Measurements from ENCODE around the gene STXBP5. TPM values are rescaled to one million over a fixed set of nuclear protein-coding genes. Genes with fewer than 3 reads are reported as not detected.

Gene STXBP5
- polyA plus RNA-seq, 1 experiment = 21.0 TPM

DNA sequence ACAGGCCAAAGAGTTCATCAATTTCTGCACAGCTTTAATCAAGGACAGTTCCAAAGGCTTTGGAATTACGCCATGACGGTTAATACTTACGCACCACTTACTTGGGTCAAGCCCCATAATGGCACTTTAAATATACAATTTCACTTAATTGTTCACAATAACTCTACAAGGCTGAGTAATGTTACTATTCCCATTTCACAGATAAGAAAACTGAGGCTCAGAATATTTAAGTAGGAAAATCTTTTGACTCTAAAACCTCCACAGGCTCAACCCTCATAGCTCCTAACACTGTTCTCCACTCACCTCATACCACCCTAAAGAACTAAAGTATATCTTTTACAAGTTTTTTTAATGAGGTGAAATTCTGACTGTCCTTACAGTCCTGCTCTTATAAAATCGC is 212.4 kb downstream of the STXBP5 start:
- H3K36me3 ChIP-seq (ENCODE audit: control insufficient read depth, insufficient read depth, low read length) = no peaks in the 10 kb centered on the region
- TF ChIP-seq, protein P1, sequence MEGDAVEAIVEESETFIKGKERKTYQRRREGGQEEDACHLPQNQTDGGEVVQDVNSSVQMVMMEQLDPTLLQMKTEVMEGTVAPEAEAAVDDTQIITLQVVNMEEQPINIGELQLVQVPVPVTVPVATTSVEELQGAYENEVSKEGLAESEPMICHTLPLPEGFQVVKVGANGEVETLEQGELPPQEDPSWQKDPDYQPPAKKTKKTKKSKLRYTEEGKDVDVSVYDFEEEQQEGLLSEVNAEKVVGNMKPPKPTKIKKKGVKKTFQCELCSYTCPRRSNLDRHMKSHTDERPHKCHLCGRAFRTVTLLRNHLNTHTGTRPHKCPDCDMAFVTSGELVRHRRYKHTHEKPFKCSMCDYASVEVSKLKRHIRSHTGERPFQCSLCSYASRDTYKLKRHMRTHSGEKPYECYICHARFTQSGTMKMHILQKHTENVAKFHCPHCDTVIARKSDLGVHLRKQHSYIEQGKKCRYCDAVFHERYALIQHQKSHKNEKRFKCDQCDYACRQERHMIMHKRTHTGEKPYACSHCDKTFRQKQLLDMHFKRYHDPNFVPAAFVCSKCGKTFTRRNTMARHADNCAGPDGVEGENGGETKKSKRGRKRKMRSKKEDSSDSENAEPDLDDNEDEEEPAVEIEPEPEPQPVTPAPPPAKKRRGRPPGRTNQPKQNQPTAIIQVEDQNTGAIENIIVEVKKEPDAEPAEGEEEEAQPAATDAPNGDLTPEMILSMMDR (IDR thresholded peaks at IDR 0.05; ENCODE audit: insufficient read depth, low read depth, low read length) = no peak
- DNase-seq (ENCODE audit: low read depth) = no peak
- no peaks in the 10 kb centered on the region for H3K27me3 ChIP-seq (ENCODE audit: control insufficient read depth, insufficient read depth, low read length)
- ChIA-PET POLR2A (no interaction called here), CTCF (interaction anchor here (0.6 kb wide), 1 partner anchor 31 kb away, joined by 3 read pairs; no protein-coding TSS in a partner anchor)
- no peak overlapping the region for H3K4me3 ChIP-seq (ENCODE audit: low read depth, low read length)

DNA sequence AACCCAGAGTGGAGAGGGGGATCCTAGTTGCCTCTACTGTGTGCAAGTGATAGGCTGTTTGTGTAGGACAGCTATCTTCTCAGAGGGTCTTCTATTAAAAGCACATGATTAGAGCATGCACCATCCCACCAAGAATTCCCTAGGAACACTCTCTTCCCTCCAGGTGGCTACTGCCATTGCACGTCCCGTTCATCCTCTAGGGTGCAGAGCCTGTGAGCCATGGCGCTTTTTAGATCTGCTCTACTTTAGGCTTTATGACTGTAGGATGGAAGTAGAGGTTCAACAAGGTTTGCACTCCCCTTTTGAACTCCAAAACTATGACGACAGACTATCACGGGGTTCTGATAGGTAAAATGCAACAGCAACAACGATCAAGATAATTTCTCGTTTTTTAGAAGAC is 213.7 kb downstream of the STXBP5 start:
- no peaks in the 10 kb centered on the region for H3K27me3 ChIP-seq (ENCODE audit: control insufficient read depth, insufficient read depth, low read length)
- ChIA-PET CTCF (interaction anchor here (0.6 to 1.3 kb wide), 3 partner anchors 12 to 35 kb away, joined by 3 to 5 read pairs (median 4); no protein-coding TSS in a partner anchor), POLR2A (no interaction called here)
- DNase-seq (ENCODE audit: low read depth) = no peak
- H3K4me3 ChIP-seq (ENCODE audit: low read depth, low read length) = no peak overlapping the region
- no peaks in the 10 kb centered on the region for H3K36me3 ChIP-seq (ENCODE audit: control insufficient read depth, insufficient read depth, low read length)
- TF ChIP-seq, protein P1 (IDR thresholded peaks at IDR 0.05; ENCODE audit: insufficient read depth, low read depth, low read length) = no peak

DNA sequence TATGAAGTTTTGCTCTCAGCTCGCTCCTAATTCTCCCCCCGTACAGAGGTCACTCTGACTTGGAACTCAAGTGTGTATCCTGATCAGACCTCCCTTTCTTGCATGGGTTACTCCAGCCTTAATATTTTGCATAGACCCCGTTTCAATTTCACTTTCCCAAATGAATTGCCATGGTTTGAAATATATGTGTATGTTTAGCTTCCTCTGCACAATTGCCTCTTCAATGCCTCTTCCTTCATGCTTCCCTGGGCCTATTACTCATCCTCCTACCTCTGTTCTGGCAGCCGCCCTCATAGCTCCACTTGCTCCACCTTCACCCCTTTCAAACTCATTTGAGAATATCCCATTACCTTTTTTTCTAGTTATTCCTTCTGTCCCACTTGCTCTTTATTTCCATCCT is 214.3 kb downstream of the STXBP5 start:
- TF ChIP-seq, protein P1 (IDR thresholded peaks at IDR 0.05; ENCODE audit: insufficient read depth, low read depth, low read length) = no peak
- DNase-seq (ENCODE audit: low read depth) = no peak
- H3K36me3 ChIP-seq (ENCODE audit: control insufficient read depth, insufficient read depth, low read length) = no peaks in the 10 kb centered on the region
- POLR2A ChIA-PET = no interaction called here
- H3K27me3 ChIP-seq (ENCODE audit: control insufficient read depth, insufficient read depth, low read length) = no peaks in the 10 kb centered on the region
- CTCF ChIA-PET = interaction anchor here (1.1 to 1.3 kb wide), 2 partner anchors 12 to 34 kb away, joined by 3 to 4 read pairs; no protein-coding TSS in a partner anchor
- H3K4me3 ChIP-seq (ENCODE audit: low read depth, low read length) = no peak overlapping the region

DNA sequence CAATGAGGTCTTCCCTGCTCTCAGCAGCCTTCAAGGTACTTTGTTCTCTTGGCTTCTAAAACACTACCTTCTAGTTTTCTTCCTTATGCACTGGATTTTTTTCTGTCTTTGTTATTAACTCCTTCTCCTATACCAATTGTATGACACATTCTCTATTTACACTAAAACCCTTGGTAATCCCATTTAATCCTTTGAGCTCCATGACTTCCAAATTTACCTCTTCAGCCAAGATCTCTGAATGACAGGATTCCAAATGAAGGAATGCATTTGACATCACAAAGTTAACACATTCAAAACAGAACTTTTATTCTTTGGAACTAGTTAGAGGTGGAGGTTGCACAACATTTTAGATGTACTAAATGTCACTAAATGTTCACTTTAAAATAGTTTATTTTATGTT is 217.7 kb downstream of the STXBP5 start:
- ChIA-PET CTCF (no interaction called here), POLR2A (no interaction called here)
- no peak overlapping the region for H3K4me3 ChIP-seq (ENCODE audit: low read depth, low read length)
- no peaks in the 10 kb centered on the region for H3K36me3 ChIP-seq (ENCODE audit: control insufficient read depth, insufficient read depth, low read length)
- DNase-seq (ENCODE audit: low read depth) = no peak
- H3K27me3 ChIP-seq (ENCODE audit: control insufficient read depth, insufficient read depth, low read length) = no peaks in the 10 kb centered on the region
- TF ChIP-seq, protein P1 (IDR thresholded peaks at IDR 0.05; ENCODE audit: insufficient read depth, low read depth, low read length) = no peak

DNA sequence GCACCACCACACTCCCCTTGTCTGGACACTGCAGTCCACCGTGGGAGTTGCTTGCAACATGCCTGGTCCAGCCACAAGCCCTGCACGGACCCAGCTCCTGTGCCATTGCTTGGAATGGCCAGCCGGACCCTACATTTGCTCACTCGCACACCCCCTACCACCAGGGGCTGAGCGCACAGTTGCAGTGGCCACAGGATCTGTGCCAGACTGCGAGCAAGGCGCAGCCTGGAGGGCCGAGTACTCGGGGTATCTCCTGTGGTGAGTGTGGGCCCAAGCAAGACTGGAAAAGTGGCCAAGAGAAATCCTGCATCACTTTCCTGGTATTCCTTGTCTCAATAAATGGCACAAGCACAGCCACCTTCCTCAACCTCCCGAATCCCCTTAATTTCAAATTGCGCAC is 218.9 kb downstream of the STXBP5 start:
- ChIA-PET POLR2A (no interaction called here), CTCF (no interaction called here)
- TF ChIP-seq, protein P1 (IDR thresholded peaks at IDR 0.05; ENCODE audit: insufficient read depth, low read depth, low read length) = no peak
- no peaks in the 10 kb centered on the region for H3K27me3 ChIP-seq (ENCODE audit: control insufficient read depth, insufficient read depth, low read length)
- H3K4me3 ChIP-seq (ENCODE audit: low read depth, low read length) = no peak overlapping the region
- no peak for DNase-seq (ENCODE audit: low read depth)
- H3K36me3 ChIP-seq (ENCODE audit: control insufficient read depth, insufficient read depth, low read length) = no peaks in the 10 kb centered on the region
